ENCODE data around the gene RHO. TPM values are rescaled to one million over a fixed set of nuclear protein-coding genes. Genes with fewer than 3 reads are reported as not detected.

The RHO gene
- total and polyA plus RNA-seq, 10 of the 15 experiments (the other 5 are each of a cell fraction or from before 2014, with no cell fraction given): not detected

DNA sequence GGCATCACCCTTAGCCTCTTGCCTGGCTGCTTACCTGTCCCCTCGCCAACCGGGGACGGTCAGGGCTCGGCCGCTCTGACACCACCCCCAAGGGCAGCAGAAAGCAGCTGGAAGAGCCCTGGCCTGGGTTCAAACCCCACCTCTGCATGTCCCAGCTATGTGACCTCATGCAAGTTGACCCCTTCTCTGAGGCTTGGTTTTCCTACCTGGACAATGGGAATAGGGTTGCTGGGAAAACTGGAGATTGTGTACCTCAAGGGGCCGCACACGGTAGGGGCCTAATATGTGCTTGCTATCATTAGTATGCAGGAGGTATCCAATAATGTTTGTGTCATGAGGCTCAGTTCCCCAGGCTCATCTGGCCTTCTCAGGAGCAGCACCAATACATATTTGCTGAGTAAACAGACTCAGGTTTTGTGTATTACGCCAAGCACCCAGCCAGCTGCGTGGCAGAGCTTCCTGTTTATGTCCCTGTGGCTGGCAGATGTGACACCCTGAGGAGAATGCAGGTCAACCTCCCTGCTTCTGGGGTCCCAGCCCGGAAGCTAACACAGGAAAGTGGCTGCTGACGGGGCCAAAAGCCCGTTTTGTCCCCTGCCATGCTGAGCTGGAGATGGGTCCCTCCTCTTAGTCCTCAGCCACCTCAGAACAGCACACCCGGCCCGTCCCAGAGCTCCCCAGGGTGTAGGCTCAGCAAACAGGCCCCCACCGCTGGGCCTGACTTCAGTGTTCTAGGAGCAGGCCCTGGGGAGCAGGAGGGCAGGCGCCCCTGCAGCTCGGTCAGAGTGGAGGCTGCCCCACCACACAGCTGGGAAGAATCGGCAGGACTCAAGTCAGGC is 48.3 kb downstream of the RHO start:
- 36% methylated on average over 18 of the region's 18 CpGs for WGBS (ENCODE audit: insufficient coverage, insufficient replicate concordance, low lambda C conversion rate, missing lambda C conversion rate)
- ATAC-seq: peak; percentile 24; the same call in 1 of the 3 replicates
- in situ Hi-C loops (cut with MboI) (no loop called here), intact Hi-C loops (cut with micrococcal nuclease; ENCODE audit: unreplicated experiment) (no loop called here)
- Histone ChIP-seq H3K9ac (ENCODE audit: control insufficient read depth, insufficient read depth, low read length) (peak overlapping the region; percentile 27; the same call in 1 of the 2 replicates), H3K4me2 (ENCODE audit: control insufficient read depth, insufficient read depth) (0 out of 2 replicates have a peak overlapping the region, but pooled peaks have one; percentile 17), H3K36me3 (ENCODE audit: control insufficient read depth in 2 of 2, insufficient read depth in 2 of 2, low read length in 1 of 2) (no peaks in the 10 kb centered on the region), H3K27ac (ENCODE audit: control insufficient read depth, insufficient read depth) (peak overlapping the region; percentile 25), H3K4me3 (no peak overlapping the region), H3K9me3 (replicated peaks; ENCODE audit: control insufficient read depth, insufficient read depth, low read length) (no peaks in the 10 kb centered on the region), H2AFZ (ENCODE audit: control insufficient read depth, low read depth, low read length) (peak overlapping the region; percentile 86), H3K79me2 (ENCODE audit: control insufficient read depth, insufficient read depth, low read length) (no peaks in the 10 kb centered on the region), H4K20me1 (ENCODE audit: control insufficient read depth, insufficient read depth) (no peaks in the 10 kb centered on the region), H3K4me1 (ENCODE audit: control insufficient read depth, insufficient read depth, low read length) (peaks cover 22% of the 10 kb centered on the region), H3K27me3 (replicated peaks in 1 of 2; ENCODE audit: control insufficient read depth in 2 of 2, insufficient read depth in 2 of 2, low read length in 1 of 2) (no peaks in the 10 kb centered on the region)
- BruUV-seq (replicated peaks): no TSS peak
- SMC1A ChIA-PET (ENCODE audit: uncharacterized antibody, unreplicated experiment): interaction anchor here (0.8 to 1.2 kb wide), 2 partner anchors 22 to 50 kb away, joined by 3 to 4 read pairs; no protein-coding TSS in a partner anchor
- TF ChIP-seq PAX5 (IDR thresholded peaks at IDR 0.05; ENCODE audit: borderline replicate concordance, low read depth, low read length) (peak; percentile 17; the same call in 1 of the 2 replicates), TAF1 (IDR thresholded peaks at IDR 0.05; ENCODE audit: borderline replicate concordance, low read depth, low read length) (peak; percentile 30; the same call in 1 of the 2 replicates), SP1 (IDR thresholded peaks at IDR 0.05; ENCODE audit: low read depth, low read length) (peak; percentile 9), ETV6 (conservative IDR thresholded peaks at IDR 0.05 in 1 of 2, IDR thresholded peaks at IDR 0.05 in 1 of 2; ENCODE audit: borderline replicate concordance in 1 of 2, low read depth in 1 of 2) (no peak), POLR2A (IDR thresholded peaks at IDR 0.05; ENCODE audit: low read depth, low read length) (peak; percentile 20; the same call in 1 of the 2 replicates), TBL1XR1 (IDR thresholded peaks at IDR 0.05; ENCODE audit: low read depth, low read length) (no peak)
- DNase-seq (ENCODE audit: low read depth, low spot score): peak; percentile 35
- POLR2A ChIA-PET: interaction anchor here (0.7 to 1.1 kb wide), 2 partner anchors 41 to 639 kb away, joined by 3 to 6 read pairs; no protein-coding TSS in a partner anchor
- CTCF ChIA-PET: interaction anchor here (0.6 to 2.0 kb wide), 3 partner anchors 13 to 193 kb away, joined by 3 to 8 read pairs (median 4); no protein-coding TSS in a partner anchor
- RAD21 ChIA-PET (ENCODE audit: unreplicated experiment): interaction anchor here (1.0 to 1.3 kb wide), 4 partner anchors 42 to 193 kb away, joined by 3 to 4 read pairs (median 4); no protein-coding TSS in a partner anchor
- no peak for FAIRE-seq

Data from GM12878 (cell line).